ENCODE results near the gene FGFBP2.

DNA sequence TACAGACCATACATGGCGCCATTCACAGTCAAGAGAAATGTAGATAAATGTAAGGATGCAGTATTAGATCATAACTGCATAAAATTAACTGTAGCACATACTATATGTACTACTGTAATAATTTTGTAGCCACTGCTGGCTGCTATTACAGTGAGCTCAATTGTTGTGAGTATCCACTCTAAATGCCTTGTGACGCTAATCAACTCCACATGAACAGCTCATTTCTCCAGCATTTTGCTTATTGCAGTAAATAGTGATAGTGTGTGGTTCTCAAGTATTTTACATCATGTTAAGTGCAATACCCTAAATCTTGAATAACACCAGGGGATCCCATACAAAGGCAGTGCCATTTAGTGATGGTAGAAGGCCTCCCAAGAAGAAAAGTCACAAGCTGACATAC is 45.7 kb downstream of the FGFBP2 start:
- TF ChIP-seq, protein P1, sequence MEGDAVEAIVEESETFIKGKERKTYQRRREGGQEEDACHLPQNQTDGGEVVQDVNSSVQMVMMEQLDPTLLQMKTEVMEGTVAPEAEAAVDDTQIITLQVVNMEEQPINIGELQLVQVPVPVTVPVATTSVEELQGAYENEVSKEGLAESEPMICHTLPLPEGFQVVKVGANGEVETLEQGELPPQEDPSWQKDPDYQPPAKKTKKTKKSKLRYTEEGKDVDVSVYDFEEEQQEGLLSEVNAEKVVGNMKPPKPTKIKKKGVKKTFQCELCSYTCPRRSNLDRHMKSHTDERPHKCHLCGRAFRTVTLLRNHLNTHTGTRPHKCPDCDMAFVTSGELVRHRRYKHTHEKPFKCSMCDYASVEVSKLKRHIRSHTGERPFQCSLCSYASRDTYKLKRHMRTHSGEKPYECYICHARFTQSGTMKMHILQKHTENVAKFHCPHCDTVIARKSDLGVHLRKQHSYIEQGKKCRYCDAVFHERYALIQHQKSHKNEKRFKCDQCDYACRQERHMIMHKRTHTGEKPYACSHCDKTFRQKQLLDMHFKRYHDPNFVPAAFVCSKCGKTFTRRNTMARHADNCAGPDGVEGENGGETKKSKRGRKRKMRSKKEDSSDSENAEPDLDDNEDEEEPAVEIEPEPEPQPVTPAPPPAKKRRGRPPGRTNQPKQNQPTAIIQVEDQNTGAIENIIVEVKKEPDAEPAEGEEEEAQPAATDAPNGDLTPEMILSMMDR (IDR thresholded peaks at IDR 0.05): no peak
- no peak for TF ChIP-seq POLR2A (IDR thresholded peaks at IDR 0.05)
- no peak for TF ChIP-seq POLR2AphosphoS5 (IDR thresholded peaks at IDR 0.05)
- no peak for TF ChIP-seq EP300 (IDR thresholded peaks at IDR 0.05)
